Osteocyte (in vitro differentiated cells): ENCODE results near the gene TESK2. TPM values are rescaled to one million over a fixed set of nuclear protein-coding genes. Genes with fewer than 3 reads are reported as not detected.

ENCODE experiments used
- DNase-seq: peaks from one replicate; pipeline ENCODE4 v3.0.0; 2021; ENCODE audit warnings: mixed read lengths; ENCODE audit not compliant: unreplicated experiment; ENCODE audit errors: extremely low spot score
- H3K27ac Mint-ChIP-seq: one replicate; pipeline ENCODE4 v1.8.0; 2021; ENCODE audit warnings: mild to moderate bottlenecking, mixed read lengths; ENCODE audit not compliant: unreplicated experiment
- H3K27me3 Mint-ChIP-seq: one replicate; pipeline ENCODE4 v1.8.0; 2021; ENCODE audit warnings: mixed read lengths; ENCODE audit not compliant: unreplicated experiment
- H3K36me3 Mint-ChIP-seq: one replicate; pipeline ENCODE4 v1.8.0; 2021; ENCODE audit warnings: mixed read lengths; ENCODE audit not compliant: unreplicated experiment
- H3K4me1 Mint-ChIP-seq: one replicate; pipeline ENCODE4 v1.8.0; 2021; ENCODE audit warnings: mixed read lengths; ENCODE audit not compliant: unreplicated experiment
- H3K4me3 Mint-ChIP-seq: one replicate; pipeline ENCODE4 v1.8.0; 2021; ENCODE audit warnings: mild to moderate bottlenecking, moderate library complexity, mixed read lengths; ENCODE audit not compliant: unreplicated experiment
- H3K9me3 Mint-ChIP-seq: one replicate; pipeline ENCODE4 v1.8.0; 2021; ENCODE audit warnings: mixed read lengths; ENCODE audit not compliant: unreplicated experiment
- total RNA-seq: library from RNA; stranded (reverse); gene quantifications from 2 replicates; pipeline ENCODE4 v1.2.1, GENCODE V29; 2021
- TF ChIP-seq, protein P1 (sequence below): fragments of 200-600 bp; sonication (generic); IDR thresholded peaks from 2 replicates; pipeline ENCODE4 v1.5.0; 2021; ENCODE audit warnings: antibody characterized with exemption, mild to moderate bottlenecking, moderate library complexity

TESK2 gene
- total RNA-seq, 1 donor from 2014 or later, result 2.7 TPM

DNA sequence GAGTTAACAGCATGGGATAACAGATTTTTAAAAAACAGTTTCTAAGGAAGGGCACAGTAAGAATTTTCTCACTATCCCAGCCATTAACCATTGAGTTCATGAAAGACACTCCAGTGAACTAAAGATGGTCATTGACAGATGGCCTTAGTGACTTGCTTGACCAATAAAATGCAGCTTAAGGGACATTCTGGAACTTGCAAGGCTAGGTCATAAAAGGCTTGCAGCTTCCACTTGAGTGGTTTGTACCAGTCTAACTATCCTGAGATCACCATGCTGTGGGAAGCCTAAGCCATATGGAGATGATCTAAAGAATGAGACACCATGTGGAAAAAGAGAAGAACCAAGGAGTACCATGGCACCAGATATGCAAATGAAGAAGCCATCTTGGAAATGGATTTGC lies 112.8 kb downstream of the TESK2 start:
- H3K4me3 Mint-ChIP-seq, result no peak overlapping the region
- DNase-seq, result no peak
- TF ChIP-seq, protein P1, sequence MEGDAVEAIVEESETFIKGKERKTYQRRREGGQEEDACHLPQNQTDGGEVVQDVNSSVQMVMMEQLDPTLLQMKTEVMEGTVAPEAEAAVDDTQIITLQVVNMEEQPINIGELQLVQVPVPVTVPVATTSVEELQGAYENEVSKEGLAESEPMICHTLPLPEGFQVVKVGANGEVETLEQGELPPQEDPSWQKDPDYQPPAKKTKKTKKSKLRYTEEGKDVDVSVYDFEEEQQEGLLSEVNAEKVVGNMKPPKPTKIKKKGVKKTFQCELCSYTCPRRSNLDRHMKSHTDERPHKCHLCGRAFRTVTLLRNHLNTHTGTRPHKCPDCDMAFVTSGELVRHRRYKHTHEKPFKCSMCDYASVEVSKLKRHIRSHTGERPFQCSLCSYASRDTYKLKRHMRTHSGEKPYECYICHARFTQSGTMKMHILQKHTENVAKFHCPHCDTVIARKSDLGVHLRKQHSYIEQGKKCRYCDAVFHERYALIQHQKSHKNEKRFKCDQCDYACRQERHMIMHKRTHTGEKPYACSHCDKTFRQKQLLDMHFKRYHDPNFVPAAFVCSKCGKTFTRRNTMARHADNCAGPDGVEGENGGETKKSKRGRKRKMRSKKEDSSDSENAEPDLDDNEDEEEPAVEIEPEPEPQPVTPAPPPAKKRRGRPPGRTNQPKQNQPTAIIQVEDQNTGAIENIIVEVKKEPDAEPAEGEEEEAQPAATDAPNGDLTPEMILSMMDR, result no peak
- no peaks in the 10 kb centered on the region for H3K9me3 Mint-ChIP-seq
- H3K4me1 Mint-ChIP-seq, result peaks cover 10% of the 10 kb centered on the region
- no peaks in the 10 kb centered on the region for H3K36me3 Mint-ChIP-seq
- peaks cover 12% of the 10 kb centered on the region for H3K27me3 Mint-ChIP-seq
- H3K27ac Mint-ChIP-seq, result no peak overlapping the region

DNA sequence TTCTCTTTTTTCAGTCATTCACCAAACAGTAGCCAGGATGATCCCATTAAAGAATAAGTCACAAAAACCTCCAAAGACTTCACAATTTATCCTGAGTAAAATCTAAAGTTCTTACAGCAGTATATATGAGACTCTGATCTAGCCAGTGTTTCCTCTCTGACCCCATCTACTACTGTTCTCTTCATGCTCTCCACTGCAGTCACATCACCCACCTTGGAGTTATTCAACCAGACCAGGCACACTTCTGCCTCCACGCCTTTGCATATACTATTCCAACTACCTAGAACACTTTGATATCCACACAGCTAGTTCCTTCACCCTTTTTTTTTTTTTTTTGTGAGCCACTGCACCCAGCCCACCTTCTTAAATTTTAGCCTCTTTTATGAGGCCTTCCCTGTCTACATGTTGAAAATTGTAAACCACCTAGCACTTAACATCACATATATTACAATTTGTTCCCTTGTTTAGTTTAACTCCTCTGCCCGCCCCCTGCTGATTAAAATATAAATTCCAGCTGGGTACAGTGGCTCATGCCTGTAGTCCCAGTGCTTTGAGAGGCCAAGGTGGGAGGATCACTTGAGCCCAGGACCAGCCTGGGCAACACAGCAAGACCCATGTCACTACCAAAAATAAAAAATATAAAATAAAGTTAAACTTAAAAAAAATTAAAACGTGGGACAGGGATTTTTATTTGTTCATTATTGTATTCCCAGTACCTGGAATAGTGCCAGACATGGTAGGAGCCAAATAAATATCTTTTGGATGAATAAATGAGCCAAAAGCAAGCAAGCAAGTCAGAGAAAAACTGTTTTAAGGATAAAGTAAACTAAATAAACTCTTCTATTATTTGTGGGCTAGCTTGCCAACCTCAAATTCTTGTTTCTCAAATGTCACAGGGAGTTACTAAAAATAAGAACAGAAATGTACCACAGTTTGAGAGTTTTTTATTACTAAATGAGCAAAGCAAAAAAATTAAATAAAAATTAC lies 115.6 kb downstream of the TESK2 start:
- Mint-ChIP-seq H3K4me1 (peaks cover 10% of the 10 kb centered on the region), H3K36me3 (no peaks in the 10 kb centered on the region), H3K4me3 (no peak overlapping the region), H3K9me3 (no peaks in the 10 kb centered on the region), H3K27me3 (peaks cover 20% of the 10 kb centered on the region), H3K27ac (no peak overlapping the region)
- TF ChIP-seq, protein P1, result no peak
- DNase-seq, result no peak

DNA sequence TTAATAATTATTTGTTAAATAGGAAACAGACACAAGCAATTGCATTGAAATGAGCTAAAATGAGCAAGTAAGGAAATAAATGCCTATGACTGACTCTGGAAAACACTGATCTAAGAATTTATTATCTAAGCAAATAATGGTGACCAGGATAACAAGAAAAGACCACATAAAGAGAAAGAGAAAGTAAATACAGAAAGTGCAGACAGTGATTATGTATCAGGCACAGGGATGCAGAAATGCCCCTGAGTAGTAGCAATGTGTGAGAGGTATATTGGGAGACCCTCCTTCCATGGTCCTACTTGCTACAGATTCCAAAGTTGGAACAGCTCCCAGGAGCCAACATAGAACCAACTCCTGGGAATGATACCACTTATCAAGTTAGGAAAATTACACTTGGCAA lies 117.4 kb downstream of the TESK2 start:
- Mint-ChIP-seq H3K27me3 (peaks cover 17% of the 10 kb centered on the region), H3K9me3 (no peaks in the 10 kb centered on the region), H3K27ac (no peak overlapping the region), H3K4me3 (no peak overlapping the region), H3K4me1 (peaks cover 10% of the 10 kb centered on the region), H3K36me3 (no peaks in the 10 kb centered on the region)
- TF ChIP-seq, protein P1, result no peak
- DNase-seq, result no peak

DNA sequence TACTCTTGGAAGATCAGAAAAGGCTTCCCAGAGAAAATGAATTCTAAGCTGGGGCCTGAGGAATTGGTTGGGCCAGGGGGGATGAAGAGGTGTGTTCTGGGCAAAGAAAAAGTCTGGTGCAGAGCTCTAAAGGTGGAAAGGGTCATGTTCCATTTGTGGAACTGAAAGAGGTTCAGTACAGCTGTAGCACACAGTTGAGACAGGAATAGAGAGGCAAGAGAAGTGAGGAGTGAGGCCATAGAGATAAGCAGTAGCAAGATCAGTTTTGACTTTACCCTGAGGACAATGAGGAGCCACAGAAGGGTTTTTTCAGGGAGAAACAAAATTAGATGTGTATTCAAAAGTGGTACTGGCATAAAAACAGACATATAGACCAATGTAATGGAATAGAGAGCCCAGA lies 120.4 kb downstream of the TESK2 start:
- Mint-ChIP-seq H3K4me3 (no peak overlapping the region), H3K27ac (no peak overlapping the region), H3K9me3 (no peaks in the 10 kb centered on the region), H3K27me3 (peaks cover 17% of the 10 kb centered on the region), H3K36me3 (no peaks in the 10 kb centered on the region), H3K4me1 (peaks cover 6% of the 10 kb centered on the region)
- DNase-seq, result no peak
- TF ChIP-seq, protein P1, result no peak

DNA sequence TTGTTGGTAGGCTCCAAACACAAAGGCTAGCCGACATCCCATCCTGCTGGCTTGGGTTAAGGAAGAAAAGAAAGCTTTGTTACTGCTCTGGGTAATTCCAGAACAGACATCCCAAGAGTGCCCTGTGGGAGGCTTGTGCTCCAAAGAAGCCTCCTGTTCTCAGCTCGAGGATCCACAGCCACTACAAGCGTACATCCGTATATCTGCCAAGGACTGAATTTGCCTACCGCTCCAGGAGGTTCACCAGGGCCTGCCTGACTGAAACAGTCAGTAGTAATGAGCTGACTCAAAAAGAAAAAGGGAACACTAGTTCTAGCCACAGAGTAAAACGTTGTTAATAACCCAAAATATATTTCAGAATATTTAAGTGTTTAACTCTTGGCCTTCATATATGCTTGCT lies 125.9 kb downstream of the TESK2 start:
- Mint-ChIP-seq H3K27ac (no peak overlapping the region), H3K27me3 (no peaks in the 10 kb centered on the region), H3K4me1 (peaks cover 9% of the 10 kb centered on the region), H3K4me3 (no peak overlapping the region), H3K9me3 (no peaks in the 10 kb centered on the region), H3K36me3 (no peaks in the 10 kb centered on the region)
- TF ChIP-seq, protein P1, result no peak
- DNase-seq, result peak; percentile 42
